Measurements from ENCODE around the gene MAFG.
"Not testable (repeated sequence)": the region's sequence is repeated elsewhere in the genome, so short reads cannot be mapped to it uniquely, and the experiment has no call there.

Gene MAFG

DNA sequence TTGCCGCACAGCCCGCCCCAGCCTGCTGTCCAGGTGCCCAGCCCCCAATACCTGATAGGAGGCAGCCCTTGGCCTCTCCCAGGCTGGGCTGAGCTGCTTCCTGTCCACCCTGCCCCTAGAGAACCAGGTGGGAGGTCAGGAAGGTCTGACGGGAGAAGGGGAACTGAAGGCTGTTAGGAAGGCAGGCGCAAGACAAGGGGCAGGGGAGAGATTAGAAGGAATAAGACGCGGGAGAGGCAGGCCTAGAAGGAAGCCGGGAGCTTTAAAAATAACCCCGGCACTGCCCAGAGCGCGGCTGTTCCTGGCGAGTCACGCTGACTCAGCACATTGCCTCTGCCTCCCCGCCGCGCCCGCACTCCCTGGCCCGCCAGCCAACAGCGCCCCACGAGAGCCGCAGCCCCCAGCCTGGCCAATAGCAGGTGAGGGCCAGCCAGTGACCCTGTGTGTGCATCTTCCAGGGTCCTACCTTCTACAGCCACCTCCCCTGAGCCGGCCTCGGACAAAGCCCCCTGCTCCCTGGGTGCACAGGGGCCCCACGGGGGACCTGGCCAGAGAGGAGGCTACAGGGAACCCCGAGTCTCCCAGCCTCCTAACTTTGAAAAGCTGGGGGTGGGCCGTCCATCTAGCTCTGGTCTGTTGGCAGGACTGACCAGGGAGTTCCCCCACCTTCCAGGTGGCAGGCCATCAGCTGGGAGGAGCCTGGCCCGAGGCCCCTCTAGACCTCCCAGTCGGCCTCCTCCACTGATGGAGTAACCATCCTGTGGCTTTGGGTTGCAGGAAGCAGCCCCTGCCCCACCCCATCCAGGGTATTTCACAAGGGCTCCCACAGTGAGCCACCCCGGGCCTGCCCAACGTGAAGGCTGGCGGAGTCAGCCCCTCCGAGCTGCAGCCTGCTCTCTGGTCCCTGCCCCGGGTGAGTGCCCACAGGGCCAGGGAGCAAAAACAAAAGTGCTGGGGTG, 4.0 kb downstream of the MAFG start:
- DNase-seq (ENCODE audit: low spot score), result peak; percentile 54

DNA sequence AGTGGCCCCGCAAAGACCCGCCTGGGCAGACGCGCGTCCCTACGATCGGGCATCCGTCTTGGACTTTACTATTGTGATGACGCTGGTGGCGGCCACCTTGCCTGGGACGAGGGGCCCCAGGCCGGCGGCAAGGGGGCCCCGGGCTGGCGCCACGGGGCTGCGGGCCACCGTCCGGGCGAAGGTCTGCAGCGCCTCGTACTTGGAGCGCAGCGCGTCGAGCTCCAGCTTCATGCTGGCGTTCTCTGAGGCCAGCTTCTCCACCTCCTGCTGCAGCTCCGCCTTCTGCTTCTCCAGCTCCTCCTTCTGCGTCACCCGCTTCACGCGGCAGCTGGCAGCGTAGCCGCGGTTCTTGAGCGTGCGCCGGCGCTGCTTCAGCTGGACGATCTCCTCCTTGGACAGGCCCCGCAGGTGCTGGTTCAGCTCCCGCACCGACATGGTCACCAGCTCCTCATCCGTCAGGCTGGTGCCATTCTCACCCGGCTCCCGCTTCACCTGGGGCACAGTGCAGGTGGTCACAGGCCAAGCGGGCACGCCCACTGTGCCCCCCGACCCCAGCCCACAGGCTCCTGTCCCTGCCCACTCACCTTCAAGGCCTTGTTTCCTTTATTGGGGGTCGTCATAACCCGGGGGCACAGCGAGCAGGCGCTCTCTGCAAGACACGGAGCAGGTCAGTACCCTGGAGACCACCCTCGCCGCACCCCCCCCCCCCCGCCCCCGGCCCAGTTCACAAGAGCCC, 4.8 kb downstream of the MAFG start:
- no peak for DNase-seq (ENCODE audit: low spot score)

DNA sequence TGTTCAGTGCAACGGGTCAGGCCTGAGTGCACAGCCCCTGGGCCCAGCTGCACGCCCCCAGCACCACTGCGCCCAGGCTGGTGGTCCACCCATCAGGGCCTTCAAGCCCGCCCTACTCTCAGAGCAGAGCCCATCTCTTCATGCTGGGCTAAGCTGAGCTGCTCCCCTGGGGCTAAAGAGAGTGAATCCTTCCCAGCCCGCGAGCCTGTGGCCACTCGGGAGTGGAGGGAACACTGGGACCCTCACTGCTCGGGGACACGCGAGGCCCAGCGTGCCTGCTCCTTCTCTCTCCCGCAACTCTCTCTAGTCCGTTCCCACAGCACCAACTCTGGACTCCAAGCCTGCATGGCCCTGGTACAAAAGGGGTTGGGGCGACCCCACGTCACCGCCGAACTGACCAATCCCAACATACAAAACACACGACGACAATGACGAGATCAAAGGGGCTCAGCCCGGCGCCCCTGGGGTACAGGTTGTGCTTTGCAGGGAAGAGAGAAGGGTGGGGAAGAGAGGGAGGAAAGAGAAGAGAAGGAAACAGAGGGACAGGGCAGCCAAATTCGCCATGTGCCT, 5.5 kb downstream of the MAFG start:
- DNase-seq (ENCODE audit: low spot score), result no peak

DNA sequence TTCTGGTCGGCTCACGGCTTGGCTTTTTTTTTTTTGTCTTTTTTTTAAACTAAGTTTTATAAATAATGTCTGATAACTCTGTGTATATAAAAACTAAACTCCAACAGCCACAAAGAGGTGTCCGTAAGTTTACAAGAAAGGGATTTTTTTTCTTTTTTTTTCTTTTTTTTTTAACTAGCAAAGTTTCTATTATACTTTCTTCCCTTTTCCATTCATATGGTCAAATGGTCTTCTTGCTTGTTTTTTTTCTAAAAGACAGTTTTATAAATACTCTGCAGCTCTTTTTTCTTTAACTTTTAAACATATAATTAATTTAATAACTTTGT, 6.0 kb downstream of the MAFG start:
- no peak for DNase-seq (ENCODE audit: low spot score)

DNA sequence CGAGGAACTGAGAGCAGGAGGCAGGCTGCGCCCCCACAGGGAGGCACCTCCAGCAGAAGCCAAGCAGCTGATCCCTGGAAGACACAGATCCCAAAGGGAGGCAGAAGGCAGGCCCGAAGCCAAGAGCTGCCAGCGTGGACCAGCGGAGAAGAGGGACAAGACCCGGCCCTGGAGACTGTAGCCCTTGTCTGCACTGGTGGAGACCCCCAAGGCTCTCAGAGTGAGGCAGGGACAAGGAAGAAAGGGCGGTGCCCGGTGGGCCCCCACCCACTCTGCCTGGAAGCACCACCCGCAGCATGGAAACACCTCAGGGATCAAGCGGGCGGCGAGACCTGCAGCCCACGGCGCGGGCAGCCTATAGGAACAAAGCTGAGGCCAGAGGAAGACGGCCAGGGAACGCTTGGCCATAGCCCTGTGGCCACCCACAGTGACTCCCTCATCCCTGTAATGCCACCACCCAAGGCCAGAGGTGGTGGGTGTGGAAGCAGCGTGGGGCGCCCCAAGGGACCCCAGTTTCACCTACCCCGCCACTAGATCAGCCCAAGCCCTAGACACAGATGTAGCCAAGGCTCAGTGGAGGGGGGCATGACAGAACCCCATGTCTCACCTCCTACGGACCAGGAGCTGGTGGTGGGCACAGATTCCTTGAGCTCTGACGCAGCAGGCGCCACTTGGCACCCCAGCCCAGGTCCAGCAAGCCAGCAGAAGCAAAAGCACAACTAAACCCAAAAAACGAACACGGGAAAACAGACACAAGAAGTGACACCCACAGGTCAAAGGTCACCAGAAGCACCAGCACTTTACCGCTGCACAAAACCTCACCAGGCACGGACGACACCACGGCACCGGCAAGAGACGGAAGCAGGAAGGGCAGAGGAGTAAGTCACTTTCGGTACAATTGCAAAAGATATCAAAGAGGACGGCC, 6.7 kb downstream of the MAFG start:
- no peak for DNase-seq (ENCODE audit: low spot score)

DNA sequence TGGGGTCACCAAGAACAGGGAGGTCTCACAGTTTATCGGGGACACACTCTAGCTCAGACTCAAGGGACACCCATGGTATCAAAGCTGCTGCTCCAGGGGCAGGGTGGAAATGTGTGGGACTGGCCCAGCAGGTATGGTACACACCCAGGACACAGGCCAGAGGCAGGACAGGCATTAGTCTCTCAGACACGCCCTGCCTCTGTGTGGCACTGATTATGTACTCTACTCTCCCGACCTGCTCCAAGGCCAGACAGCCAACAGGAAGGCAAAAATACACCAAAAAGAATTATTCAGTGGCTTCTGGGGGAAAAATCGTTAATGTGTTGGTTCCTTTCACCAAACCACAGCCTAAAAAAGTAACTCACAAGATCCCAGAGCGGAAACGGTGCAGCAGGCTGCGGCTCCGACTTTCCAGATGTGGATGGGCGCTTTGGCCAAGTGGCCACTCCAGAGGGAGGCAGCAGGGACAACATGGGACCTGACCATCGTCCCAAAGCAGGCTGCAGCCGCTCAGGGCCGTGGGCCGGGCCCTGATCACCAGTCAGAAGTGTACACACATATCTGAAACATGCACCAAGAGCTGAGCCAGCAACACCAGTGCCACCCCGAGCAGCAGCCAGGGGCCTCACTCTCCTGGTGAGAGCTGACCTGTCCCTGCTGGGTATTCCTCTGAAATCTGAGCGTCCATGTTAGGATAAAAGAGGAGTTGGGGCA, 8.5 kb downstream of the MAFG start:
- DNase-seq (ENCODE audit: low spot score), result no peak

DNA sequence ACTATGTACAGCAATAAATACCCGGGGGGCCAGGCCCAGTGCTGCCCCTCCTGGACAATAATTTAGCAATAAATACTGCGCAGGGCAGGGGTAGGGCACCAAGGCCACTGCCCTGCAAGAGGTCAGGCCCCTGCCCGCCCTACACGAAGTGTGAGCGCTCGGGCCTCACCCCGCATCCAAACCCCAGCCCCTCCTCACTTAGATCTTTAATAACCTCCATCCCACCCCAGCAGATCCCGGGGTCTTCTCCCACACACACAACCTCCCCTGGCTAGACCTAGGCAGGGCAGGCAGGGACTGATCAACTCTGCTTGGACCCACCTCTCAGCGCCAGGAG, 9.2 kb downstream of the MAFG start:
- DNase-seq (ENCODE audit: low spot score), result not testable (repeated sequence)

DNA sequence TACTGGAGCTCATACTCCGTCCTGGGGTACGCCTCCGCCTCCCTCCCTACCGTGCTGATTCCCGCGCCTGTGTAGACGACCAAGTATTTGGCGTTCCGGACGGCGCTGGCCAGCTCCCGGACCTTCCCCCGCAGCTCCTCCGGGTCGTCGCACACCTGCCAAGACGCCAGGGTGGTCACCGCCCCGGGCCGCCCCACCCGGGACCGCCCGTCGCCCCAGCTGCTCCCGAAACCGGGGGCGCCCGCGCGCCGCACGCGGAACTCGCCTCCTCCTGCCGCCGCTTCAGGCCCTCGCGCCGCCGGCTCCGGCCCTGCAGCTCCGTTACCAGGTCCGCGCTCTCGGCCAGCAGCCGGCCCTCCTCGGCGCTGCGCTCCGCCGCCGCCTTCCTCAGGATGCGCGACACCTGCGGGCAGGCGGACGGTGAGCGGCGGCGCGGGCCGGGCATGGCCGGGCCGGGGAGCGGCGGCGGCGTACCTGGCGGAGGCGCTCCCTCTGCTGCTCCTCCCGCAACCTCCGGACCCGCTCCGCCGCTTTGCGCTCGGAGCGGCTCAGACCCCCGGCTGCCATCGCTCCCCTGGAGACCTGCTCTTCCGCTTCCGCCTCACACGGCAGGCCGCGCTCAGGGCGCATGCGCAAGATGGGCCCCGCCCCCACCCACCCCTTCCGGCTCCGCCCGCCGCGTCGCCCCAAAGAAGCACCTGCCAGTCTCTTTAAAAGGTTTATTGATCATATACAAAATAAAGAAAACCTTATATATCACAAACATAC, 9.8 kb downstream of the MAFG start, which contains the start of gene SIRT7:
SIRT7 (minus strand) TSS at position 612 of the 768 bp plus-strand sequence; CDS start at position 567, 45 bp downstream.
- peak; percentile 79 for DNase-seq (ENCODE audit: low spot score)

DNA sequence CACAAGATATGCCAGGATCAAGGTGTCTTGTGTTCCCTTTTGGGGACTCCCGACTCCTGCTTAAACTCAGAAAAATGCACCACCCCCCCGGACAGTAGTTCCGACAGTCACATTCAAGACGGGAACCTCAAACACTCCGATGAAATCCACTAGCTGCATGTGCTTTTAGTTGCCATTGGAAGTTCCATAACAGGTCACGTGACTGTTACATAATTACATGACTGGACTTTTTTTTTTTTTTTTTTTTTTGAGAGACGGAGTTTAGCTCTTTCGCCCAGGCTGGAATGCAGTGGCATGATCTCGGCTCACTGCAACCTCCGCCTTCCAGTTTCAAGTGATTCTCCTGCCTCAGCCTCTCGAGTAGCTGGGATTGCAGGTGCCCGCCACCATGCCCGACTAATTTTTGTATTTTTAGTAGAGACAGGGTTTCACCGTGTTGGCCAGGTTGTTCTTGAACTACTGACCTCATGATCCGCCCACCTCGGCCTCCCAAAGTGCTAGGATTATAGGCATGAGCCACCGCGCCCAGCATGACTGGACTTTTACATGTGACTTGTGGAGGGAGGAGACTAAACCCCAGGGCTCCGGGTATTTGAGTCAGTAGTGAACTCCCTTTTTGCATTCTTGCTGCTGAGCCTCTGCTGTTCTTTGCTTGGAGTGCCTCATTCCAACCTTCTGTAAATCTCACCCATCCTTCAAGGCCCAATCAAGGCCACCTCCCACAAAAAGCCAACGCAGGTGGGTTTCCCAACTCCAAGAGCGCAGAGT, 11.1 kb downstream of the MAFG start:
- peak; percentile 96 for DNase-seq (ENCODE audit: low spot score)

DNA sequence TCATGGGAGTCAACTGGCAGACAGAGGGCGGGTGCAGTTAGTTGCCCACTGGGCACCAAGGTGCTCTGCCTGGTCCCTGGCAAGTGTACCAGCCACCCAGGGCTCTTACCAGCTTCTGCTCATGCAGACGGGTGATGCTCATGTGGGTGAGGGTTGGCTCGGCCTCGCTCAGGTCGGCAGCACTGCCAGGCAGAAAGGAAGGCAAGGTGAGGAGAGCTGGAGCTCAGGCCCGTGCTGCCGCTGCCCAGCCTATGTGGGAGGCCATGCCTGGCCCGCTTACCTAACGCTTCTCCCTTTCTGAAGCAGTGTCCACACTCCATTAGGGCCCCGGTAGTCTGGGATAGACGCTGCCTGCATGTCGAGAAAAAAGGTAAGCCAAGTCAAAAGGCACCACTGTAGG, 12.2 kb downstream of the MAFG start:
- DNase-seq (ENCODE audit: low spot score), result no peak

DNA sequence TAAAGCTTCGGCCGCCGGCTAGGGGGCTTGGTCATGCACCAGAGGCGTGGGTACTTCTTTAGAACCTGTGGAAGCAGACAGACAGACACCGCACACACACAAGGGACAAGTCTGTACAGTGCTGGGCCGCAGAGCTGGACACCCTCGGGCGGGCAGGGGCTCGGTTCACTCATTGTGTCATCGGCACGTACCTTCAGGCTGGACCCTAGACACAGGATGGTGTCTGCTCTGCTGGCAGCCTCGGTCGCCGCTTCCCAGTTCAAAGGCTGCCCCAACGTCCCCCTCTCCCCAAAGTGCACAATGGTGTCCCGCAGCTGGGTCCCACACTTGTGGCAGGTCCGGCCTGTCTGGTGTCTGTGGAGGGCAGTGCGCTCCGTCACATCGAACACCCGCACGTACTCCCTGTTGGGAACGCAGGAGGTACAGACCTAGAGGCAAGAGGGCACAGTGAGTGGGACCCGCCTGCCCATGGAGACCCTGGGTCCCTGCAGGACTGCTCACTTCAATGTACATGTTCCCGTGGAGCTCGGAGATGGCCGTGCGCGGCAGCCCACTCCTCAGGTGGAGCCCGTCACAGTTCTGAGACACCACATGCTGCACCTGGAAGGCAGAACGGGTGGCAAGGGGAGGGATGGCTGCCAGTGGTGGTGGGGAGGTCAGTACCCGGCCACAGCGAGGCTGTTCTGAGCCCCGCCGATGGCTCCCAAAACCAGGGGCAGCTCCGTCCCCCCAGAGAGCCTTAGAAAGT, 13.3 kb downstream of the MAFG start:
- DNase-seq (ENCODE audit: low spot score), result no peak

DNA sequence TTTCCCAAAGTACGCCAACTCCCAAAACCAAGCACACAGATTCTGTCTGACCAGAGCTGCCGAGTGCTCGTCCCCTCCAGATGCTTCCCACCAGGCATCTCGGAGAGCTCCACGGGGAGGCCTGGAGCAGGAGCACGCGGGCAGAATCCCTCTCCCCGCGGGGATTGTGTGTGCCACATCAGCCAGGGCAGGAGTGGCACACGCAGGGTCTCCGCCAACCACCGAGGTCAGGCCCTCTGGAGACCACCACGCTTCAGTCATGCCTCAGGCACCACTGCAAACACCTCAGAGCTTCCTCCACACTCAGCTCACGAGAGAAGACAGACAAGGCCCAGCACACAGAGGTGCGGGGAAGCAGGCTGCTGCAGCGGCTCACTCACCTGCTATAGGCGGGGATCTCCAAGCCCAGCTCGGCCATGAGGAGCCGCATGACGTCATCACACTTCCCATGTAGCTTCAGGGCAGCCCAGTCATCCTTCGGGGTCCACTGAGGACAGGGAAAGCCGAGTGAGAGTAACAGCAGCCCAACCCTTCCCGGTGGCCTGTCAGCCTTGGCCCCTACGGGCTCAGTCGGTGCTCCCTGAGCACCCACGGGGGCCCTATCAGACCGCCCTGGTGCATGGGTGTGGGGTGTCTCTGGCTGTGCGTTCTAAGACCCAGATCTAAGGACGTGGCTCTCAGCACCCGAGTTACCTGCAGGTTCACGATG, 14.0 kb downstream of the MAFG start:
- DNase-seq (ENCODE audit: low spot score), result no peak

DNA sequence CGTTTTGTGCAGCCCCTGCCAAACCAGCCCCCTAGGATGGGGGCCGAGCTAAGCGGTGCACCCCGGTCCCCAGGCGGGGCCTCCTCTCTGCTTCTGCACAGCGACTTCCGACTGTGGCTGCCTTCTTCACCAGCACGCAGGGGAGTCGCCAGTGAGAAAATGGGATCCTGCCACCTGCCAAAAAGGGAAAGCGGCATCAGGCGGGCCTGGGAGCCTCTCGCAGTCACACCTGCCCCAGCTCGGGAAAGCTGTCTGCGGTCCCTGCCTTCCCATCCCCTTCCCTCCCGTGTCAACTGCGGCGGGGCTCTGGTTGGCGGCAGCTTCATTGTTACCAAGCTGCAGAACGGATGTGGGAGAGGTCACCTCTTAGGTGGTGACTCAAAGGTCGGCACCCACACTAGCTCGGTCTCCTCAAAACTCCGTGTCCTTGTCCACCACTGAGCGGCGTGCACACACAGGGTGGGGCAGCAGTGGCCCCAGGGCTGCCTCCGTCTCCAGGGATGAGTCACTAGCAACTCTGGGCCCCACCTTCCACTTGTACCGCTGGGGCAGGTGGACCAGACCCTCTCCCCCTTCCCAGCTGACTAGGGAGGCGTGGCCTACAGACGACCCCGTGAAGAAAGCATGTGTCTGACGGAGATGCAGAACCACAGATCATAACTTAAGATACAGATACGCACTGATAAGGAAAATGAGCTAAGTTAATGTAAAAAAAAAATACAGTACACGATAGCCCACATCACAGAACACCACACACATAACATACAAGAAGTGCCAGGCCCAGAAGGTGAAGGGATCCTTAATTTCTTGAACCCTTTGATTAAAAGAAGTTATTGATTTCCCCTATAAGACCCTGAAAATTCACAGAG, 14.9 kb downstream of the MAFG start:
- DNase-seq (ENCODE audit: low spot score), result no peak

DNA sequence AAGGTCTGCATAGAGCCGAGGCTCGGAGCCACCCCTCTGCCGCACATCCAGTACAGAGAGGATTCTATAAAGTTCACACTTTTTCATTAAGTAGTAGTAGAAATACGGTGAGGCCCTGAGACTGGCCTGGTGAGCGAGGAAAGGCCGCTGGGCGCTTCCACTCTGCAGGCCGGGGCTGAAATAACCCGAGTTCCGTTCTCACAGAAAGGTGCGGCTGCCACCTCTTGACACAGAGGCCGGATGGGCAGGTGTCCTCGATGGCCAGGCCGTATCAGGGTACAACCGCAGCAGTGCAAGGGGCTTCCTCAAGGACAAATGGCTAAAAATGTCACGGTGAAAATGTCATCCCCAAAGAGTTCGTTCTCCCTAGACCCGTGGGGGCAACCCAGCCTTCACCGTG, 15.6 kb downstream of the MAFG start:
- no peak for DNase-seq (ENCODE audit: low spot score)

DNA sequence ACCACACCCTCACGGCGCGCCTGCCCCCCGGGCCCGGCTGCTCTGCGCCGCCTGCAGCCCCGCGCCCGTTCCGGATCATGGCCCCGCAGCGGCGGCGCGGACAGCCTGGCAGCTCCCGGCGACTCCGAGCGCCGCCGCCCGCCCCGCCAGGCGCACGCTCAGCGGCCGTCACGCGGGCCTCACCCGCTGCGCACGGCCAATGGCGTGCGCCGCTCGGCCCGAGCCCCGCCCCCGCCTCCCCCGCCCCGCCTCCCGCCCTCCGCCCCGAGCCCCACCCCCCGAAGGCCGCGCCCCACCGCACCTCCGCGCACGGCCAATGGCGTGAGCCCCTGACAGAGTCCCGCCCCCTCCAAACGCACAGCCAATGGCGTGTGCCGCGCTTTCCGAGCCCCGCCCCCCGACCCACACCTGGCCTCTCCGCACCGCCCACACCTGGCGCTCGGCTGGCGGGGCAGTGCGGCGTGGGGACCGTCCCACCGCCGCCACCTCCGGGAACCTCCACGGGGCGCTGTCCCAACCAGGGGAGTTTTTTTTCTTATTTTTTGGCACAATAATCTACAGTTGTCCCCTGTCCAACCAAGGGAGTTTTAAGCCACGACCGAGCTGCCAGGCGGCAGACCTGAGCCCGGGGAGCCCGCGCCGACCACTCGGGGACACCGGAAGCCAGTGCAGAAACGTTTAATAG, 16.1 kb downstream of the MAFG start, which contains the start of gene PCYT2:
PCYT2 (minus strand) TSS at position 123 of the 685 bp plus-strand sequence; CDS start at position 79, 44 bp downstream.
- DNase-seq (ENCODE audit: low spot score), result peak; percentile 83

DNA sequence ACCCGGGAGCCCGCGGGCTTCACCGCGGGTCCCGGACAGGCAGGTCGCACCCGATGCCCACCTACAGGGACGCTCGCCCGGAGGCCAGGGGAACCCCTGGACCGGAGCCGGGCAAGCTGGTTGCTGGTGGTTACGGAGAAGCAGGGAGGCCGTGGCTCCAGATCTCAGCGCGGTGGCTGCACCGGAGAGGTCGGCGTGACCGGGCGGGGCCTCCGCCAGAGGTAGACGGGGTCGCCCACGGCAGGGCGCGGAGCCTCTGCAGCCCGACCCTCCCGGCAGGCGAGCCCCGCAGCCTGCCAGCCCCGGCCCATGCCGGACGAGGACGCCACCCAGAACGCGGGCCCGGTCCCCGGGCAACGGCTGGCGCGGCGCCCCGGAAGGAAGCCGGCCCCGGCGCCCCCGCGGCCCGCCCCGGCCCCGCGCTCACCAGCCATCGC, 16.7 kb downstream of the MAFG start:
- no peak for DNase-seq (ENCODE audit: low spot score)
